ENCODE data around the gene PSMB1.
"Not testable (repeated sequence)": the region's sequence is repeated elsewhere in the genome, so short reads cannot be mapped to it uniquely, and the experiment has no call there.

DNA sequence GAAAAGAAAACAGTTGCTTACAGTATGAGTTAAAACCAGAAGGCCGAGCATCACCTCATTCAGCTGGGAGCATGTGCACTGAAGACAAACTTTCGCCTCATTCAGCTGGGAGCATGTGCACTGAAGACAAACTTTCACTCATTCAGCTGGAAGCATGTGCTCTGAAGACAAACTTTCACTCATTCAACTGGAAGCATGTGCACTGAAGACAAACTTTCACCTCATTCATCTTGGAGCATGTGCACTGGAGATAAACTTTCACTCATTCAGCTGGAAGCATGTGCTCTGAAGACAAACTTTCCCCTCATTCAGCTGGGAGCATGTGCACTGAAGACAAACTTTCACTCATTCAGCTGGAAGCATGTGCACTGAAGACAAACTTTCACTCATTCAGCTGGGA lies 45.4 kb downstream of the PSMB1 start:
- TF ChIP-seq, protein P1, sequence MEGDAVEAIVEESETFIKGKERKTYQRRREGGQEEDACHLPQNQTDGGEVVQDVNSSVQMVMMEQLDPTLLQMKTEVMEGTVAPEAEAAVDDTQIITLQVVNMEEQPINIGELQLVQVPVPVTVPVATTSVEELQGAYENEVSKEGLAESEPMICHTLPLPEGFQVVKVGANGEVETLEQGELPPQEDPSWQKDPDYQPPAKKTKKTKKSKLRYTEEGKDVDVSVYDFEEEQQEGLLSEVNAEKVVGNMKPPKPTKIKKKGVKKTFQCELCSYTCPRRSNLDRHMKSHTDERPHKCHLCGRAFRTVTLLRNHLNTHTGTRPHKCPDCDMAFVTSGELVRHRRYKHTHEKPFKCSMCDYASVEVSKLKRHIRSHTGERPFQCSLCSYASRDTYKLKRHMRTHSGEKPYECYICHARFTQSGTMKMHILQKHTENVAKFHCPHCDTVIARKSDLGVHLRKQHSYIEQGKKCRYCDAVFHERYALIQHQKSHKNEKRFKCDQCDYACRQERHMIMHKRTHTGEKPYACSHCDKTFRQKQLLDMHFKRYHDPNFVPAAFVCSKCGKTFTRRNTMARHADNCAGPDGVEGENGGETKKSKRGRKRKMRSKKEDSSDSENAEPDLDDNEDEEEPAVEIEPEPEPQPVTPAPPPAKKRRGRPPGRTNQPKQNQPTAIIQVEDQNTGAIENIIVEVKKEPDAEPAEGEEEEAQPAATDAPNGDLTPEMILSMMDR (IDR thresholded peaks at IDR 0.05): not testable (repeated sequence)
- not testable (repeated sequence) for TF ChIP-seq EZH2 (IDR thresholded peaks at IDR 0.05)
